Hypothalamus (tissue), 51 donors: Measurements from ENCODE around the gene DGAT2L6.

Source experiments
- DNase-seq, 51 donors: peaks; one replicate each; lab custom pipeline; 2025; lab: John Stamatoyannopoulos, UW

DGAT2L6 gene, protein sequence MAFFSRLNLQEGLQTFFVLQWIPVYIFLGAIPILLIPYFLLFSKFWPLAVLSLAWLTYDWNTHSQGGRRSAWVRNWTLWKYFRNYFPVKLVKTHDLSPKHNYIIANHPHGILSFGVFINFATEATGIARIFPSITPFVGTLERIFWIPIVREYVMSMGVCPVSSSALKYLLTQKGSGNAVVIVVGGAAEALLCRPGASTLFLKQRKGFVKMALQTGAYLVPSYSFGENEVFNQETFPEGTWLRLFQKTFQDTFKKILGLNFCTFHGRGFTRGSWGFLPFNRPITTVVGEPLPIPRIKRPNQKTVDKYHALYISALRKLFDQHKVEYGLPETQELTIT

DNA sequence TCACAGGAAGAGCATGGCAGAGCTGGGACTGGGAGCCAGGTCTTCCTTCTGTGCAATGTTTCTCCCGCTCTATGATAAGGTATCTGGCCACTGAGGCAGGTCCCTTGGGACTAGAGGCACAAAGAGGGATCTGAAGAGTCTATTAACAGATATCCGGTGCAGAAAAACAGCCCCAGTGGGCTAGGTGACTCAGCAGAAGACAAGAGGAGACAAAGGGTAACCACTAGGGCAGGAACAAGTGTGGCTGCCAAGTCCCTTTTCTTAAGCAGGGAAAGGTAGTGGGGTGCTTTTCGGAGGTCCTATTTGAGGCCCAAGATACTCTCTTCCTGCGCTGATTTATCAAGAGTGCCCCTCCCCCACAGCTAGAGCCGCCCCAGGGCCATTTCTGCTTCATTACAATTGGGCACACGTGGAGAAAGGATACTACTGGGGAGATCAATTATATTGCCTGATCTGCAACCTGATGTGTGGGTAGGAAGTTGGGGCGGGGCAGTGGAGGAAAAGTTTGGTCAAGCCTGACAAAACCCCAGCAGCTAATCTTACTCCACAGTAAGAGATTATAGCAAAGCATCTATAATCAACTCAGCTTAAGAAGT lies at the start of gene DGAT2L6:
TSS of gene DGAT2L6 (plus strand) at position 546 of the 596 bp plus-strand sequence. CDS start 100 bp downstream, outside the sequence.
- DNase-seq: no peak

DNA sequence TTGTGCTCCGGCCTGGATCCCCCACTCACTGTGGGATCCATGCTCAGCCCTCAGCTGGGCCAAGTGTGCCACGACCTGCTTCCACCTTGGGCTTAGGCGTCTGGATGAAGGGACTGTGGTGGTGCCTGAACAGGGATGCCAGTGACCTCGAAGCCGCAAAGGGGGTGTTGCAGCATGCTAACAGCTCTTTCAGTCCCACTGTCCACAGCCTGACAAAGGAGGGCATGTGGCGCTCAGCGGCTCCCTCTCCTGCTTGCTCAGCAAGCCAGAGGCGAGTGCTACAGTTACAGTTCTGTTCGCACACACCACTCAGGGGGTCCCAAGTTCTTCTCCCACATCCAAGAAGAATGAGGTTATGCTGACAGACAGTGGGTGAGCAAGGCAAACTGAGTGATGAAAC lies 49.2 kb upstream of the DGAT2L6 start:
- DNase-seq: no peak

DNA sequence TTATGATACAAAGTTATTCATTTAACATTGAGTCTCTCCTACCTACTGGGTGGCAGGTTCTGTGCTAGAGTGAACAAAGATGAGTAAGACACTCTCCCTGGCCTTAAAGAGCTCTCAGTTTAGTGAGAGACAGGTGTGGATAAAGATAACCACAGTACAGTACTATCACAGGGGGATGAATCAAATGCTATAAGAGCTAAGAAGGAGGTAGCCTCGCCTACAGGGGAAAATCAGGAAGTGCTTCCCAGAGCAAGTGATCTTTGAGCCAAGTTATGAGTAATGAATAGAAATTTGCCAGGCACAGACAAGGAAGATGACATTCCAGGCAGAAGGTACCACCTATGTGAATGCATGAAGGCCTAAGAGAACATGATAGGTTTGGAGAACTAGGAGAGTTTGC lies 47.5 kb upstream of the DGAT2L6 start:
- no peak for DNase-seq

DNA sequence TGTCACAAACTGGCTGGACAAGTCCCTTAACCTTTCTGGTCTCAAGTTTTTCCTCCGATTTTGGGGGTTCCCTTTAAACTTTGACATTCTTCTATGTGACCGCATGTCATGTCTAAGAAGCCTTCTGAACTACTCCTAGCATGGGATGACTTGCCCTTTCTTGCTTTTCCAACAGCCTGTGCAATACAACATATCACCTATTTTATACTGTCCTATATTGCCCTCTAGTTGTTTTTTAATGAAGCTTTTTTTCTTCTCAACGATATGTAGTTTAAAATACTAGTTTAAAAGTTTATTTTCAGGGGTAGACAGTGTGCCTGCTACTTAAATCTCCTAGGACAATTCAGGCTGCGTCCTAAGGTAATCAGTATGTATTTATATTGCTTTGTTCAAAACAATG lies 45.1 kb upstream of the DGAT2L6 start:
- no peak for DNase-seq

DNA sequence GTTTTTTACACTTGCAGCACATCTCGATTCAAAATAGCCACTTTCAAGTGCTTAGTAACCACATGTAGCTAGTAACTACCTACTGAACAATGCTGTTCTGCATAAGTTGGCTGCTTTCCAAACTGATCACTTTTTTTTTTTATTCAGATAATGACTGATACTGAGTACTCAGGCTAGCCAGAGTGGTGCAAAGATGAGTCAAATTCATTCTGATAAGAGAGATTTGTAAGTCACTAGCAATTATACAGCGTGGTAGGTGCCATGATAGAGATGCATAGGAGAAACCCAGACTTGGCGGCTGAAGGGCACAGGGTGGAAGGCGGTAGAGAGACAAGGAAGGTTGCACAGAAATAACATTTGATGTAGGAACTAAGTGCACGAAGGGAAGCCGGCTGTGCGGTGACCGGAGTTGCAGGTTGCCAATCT lies 44.4 kb upstream of the DGAT2L6 start:
- DNase-seq: no peak

DNA sequence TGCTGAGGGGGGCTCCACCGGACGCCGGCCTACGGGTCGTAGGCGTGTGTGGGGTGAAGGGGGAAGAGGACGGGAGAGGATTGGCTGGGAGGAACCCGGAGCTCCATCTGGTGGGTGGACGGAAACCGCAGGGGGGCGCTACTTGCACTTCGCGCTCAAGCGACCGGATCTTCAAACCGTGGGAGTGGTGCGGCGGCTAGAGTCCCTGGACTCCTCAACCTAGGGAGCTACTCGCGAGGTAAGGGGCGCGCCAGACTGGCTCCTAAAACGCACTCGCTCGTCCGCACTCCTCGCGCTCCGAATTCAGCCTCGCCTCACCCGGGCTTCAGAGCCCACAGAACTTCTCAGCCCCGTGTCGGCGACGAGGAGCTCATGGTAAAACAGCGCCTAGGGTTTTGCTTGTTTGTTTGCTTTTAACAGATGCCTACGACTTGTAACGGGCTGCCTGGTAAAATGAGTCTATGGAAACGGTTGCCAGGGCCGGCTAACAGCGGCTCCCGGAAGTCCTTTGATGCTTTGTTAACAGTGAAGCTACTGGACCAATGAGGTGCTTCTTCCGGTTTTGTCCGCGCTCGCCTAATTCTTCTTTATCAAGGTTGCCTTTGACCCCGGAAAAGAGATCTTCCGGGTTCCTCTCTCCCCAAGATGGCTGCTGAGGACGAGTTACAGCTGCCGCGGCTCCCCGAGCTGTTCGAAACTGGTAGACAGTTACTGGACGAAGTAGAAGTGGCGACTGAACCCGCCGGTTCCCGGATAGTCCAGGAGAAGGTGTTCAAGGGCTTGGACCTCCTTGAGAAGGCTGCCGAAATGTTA lies 43.8 kb upstream of the DGAT2L6 start, which contains the start of gene IGBP1:
TSS of gene IGBP1 (plus strand) at position 145 of the 813 bp plus-strand sequence. CDS start at position 646, 501 bp downstream.
- DNase-seq: peak; percentile 2 to 86 (median 52)

DNA sequence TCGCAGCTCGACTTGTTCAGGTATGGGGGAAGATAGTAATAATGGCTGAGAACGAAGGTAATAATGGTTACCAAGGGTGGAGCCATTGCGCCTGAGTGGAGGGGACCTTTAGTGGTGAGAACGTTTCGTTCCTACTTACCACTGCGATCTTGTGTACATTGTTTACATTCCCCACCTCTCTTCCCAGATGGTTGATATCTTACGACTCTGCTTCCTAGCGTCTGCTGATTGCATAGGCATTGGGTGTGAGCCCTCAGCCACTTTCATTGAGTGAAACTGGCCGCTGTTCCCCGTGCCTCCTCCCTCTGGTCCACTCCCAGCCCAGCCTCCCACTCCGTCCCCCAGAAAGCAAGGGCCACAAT lies 43.2 kb upstream of the DGAT2L6 start:
- no peak for DNase-seq

DNA sequence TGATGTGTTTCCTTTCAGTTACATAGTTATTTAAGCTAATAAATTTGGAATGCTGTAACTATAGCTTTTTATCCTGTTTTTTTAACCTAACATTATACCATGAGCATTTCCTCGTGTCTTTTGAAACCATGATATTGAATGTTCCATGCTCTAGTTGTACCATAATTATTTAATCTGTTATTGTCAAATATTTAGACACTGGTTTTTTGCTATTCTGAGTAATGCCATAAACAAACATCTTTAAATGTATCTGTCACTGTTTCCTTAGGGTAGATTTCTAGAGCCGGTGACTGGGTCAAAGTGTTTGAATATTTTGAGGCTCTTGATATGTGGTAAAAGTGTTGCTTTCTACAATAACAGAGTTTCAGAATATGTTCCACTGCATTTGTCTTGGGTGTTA lies 38.7 kb upstream of the DGAT2L6 start:
- no peak for DNase-seq

DNA sequence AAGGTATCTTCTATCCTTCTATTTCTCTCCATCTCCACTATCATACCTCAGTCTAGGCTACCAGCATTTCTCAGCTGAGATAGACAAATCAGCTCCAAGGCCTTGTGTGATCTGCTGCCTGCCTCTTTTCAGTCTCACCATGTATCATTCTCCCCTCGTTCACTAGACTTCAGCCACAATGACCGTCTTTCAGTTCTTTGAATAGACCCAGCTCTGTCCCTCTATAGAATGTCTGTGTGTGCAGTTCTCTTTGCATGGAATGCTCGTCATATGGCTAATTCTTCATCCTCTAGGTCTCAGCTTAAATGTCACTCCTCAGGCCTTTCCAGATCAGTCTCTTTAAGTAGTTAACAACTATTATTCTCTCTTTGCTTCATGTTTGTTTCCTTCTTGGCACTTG lies 37.5 kb upstream of the DGAT2L6 start:
- peak in 2 of 51 donors; percentile 0 to 1 for DNase-seq

DNA sequence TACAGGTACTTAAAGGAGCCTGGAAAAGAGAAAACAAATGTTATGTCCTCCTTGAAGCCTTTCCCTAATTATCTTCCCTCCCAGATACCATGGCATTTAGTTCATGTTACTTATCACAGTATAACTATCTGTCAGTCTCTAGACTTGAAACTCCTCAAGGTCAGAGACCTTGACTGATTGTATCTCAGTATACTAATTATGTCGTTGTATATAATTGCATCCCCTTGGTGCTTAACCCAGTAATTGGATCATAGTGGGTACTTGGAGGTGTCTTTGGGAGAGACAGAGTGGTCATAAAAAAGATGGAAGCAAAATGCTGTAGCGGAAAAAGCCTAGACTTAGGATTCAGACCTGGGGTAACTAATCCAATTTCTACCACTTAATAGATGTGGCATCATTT lies 35.9 kb upstream of the DGAT2L6 start:
- DNase-seq: no peak

DNA sequence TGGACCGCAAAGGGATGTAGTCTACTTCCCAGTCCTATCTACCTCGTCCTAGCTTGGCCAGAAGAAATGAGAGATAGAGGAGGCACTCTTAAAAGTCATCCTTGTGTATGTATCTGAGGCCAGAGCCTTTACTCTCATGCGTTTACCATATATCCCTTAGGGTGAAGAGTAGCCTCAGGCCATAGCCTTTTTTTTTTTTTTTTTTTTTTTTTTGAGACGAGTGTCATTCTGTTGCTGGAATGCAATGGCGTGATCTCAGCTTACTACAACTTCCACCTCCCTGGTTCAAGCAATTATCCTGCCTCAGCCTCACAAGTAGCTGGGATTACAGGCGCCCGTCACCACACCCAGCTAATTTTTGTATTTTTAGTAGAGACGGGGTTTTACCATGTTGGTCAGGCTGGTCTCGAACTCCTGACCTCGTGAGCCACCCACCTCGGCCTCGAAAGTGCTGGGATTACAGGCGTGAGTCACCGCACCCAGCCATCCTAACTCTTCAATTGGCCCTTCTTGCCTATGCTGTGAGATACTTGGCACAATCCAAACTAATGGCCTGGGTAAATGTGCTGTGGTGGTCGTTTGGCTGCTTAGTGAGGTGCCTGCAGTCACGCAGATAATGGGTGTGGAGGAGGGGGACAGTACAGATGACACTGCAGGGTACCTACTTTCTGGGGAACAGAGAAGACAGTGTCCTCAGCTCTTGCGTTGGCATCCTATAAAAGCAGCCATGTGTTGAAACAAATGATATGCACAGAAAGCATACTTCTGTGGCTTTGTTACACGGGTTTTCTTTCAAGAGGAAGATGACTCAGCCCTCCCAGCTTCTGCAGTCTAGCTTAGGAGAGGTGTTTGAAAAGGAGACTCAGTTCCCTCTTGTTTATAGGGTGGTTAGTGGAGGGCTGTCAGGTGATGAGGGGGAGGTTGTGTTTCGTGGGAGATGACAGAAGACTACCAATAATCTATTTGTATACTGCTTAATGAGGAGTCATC lies 10.4 kb upstream of the DGAT2L6 start:
- DNase-seq: no peak

DNA sequence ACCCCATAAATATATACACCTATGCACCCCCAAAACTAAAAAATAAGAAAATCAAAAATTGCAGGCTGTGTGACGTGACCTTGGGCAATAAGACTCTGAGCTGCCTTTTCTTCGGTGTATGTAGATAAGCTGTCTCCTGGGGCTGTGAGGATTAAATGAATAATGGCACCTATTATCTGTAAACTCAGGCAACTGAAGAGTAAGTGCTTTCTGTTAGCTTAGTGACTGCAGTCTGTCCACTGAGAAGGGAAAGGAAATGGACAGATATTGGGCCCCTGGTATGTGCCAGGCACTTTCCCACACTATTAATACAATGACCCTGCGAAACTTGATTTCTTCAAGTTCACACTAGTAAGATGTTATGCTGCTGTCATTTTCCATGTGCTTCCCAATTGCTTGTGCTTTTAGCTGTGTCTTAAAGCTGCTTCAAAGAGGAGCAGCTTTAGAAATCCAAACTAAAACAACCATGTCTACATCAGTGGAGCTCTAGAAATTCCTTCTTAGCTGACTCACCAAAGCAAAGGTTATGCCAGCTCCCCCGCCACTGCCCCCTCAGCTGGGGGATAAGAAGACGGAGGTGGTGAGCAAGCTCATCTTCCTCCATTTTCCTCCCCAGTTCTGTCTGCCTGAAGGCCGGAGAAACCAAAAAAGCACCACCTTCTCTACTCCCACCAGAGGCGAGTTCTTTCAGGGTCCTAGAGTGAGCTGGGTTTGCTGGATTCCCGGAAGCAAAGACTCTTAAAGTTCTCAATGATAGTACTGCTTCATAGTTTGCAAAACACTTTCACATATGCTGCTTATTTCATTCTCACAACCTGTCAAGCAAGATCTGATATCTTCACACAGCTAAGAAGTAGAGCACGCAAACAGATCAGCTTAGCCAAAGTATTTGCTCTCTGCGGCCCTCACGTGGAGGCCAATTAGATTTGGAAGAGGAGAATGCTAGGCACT lies 8.8 kb upstream of the DGAT2L6 start:
- peak in 6 of 51 donors; percentile 0 to 31 (median 4) for DNase-seq

DNA sequence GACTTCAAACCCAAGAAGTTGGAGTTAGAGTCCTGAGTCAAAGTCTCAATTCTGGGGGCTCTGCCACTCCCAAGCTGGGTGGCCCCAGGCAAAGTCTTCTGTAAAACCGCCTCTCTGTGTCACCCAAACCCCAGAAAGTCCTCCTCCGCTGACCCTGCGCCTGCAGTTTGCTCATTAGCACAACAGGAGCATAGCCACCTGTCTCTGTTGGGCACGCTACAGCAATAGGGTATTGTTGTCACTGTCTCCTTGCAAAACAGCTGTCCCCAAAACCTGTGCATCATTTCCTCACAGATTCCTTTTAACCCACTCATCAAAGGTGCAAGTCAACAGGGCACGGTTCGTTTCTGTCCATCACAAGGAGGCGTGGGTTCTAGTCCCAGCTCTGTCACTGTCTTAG lies 8.0 kb upstream of the DGAT2L6 start:
- no peak for DNase-seq

DNA sequence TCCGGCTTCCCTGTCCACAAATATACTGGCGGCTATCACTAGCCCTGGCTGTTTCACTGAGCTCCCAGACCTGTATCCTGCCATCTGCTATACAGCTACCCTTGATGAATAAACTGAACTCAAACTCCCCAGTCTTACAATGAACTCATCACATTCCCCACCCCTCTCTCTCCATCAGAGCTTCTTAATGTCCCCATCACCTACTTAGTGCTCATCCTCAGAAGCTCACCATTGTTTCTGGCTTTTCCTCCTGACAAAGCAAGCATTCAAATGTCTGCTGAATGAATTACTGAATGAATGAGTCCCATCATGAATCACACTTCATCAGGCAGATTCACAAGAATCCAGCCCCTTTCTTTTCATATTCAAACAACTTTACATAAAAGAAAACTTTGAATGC lies 5.7 kb upstream of the DGAT2L6 start:
- DNase-seq: no peak

DNA sequence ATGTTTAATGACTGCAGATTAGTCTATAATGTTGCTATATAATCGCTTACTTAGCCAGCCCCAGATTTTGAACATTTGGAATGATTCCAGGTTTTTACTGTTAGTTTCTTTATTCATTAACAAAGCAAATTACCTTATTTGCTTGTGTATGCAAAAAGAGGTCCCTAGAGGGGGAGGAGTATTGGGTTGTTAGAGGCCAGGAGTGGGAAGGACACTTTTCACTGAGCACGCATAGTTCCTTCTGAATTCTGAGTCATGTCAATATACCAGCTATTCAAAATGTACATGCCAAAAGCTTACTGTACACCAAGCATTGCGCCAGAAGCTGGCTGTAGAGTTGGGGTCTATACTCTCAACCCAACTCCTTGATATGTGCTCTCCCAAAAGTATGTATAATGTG lies 5.1 kb upstream of the DGAT2L6 start:
- DNase-seq: no peak

DNA sequence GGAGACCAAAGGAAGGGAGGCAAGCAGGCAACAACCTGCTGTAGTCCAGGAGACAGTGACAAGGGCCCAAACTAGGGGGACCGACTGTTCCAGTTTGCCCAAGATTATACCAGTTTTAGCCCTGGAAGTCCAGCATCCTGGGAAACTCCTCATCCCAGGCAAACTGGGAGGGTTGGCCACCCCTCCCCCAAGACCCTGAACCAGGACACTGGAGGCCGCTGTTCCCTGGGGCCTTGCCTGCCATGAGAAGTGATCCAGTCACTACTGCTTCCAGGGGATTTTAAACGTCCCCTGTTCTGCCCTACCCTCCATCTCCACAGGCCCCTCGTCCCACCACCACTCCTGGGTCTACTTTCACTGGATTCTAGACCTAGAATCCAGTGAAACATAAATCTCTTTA lies 4.3 kb upstream of the DGAT2L6 start:
- no peak for DNase-seq

DNA sequence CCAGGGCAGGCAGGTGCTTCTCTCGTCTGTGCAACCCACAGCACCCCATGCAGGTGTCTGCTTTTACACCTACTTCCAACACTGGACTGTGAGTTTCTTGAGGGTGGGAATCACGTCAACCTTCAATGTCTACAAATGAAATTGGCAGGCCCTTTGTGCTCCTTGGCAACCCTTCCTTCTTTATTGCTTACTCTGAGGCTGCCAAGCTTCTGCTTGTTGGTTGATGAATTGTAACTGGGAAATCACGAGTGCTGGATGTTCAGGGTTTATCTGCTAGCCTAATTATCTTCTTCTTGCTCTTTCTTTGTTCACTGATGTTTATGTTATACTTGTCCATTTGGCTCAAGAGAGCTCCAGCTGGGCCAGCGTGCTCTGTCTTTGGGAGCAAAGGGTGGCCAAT lies 2.5 kb upstream of the DGAT2L6 start:
- DNase-seq: no peak

DNA sequence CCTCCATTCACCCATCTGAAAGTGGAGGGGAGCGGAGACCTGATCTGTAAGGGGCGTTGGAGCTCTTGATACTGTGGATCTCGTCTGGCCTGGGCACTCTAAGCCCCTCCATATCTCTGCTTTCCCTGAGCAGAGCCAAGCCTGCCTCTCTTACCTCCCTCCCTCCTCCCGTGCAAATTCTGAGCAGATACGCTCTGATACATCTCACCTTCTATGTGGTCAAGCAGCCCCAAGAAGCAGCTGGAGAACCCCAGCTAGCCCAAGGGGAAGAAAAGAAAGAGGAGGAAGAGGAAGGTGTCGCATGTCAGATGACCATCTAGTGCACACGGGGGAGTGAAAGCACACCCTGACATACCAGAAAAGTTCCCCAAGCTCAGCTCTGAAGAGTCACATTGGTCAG lies 1.9 kb upstream of the DGAT2L6 start:
- no peak for DNase-seq

DNA sequence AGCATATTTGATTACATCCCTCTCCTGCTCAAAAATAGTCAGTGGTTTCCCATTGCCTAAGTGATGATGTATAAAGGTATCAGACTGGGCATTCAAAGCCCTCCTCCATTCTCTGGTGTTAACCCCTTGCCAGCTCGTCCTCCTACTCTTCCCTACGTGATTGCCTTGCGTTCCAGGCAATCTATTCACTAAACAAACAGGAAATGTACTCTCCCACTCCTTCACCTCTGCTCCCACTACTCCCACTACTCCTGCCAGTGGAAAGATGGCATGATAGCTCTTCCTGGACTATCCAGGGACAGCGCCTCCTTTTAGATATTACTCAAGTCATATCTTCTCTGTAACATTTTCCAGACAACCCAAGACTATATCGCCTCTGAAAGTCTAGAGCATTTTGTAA lies 5.8 kb downstream of the DGAT2L6 start:
- DNase-seq: no peak
